ENCODE measurements around the gene PCED1B. TPM values are rescaled to one million over a fixed set of nuclear protein-coding genes. Genes with fewer than 3 reads are reported as not detected.

PCED1B gene
- total and polyA plus RNA-seq, 2 donors (not counting 1 experiment from before 2014, with no cell fraction given) = 0.33 to 0.83 TPM

GRCh38 chr12:47107926-47108325 is 28.5 kb downstream of the PCED1B start:
- H3K9ac ChIP-seq (ENCODE audit: insufficient read depth, low read length) = no peak overlapping the region
- no peaks in the 10 kb centered on the region for H3K36me3 ChIP-seq (ENCODE audit: control insufficient read depth, insufficient read depth, low read length)
- no peak for DNase-seq (ENCODE audit: low read depth in 2 of 2)
- no peak overlapping the region for H3K4me3 ChIP-seq (replicated peaks in 1 of 4; ENCODE audit: control extremely low read depth in 1 of 4, insufficient read depth in 1 of 4, low read depth in 3 of 4, low read length in 4 of 4)
- no peak overlapping the region for H3K4me2 ChIP-seq (ENCODE audit: extremely low read depth, insufficient read depth, low read length)
- no peak for TF ChIP-seq EZH2 (IDR thresholded peaks at IDR 0.05; ENCODE audit: low read length, missing control alignments)
- no peak for TF ChIP-seq CTCF (conservative IDR thresholded peaks at IDR 0.05 in 1 of 2, IDR thresholded peaks at IDR 0.05 in 1 of 2; ENCODE audit: low read depth in 1 of 2, low read length in 2 of 2)
- no peaks in the 10 kb centered on the region for H3K27me3 ChIP-seq (ENCODE audit: control insufficient read depth, insufficient read depth, low read length)
- H2AFZ ChIP-seq (ENCODE audit: low read length) = no peak overlapping the region
- no peaks in the 10 kb centered on the region for H3K79me2 ChIP-seq (ENCODE audit: control insufficient read depth, insufficient read depth, low read length)
- H3K9me3 ChIP-seq (ENCODE audit: control insufficient read depth, insufficient read depth, low read depth, low read length) = no peaks in the 10 kb centered on the region
- no peak overlapping the region for H3K27ac ChIP-seq (ENCODE audit: insufficient read depth, low read length)
- H4K20me1 ChIP-seq (ENCODE audit: control insufficient read depth, extremely low read depth, insufficient read depth, low read length) = no peaks in the 10 kb centered on the region
- peaks cover 3% of the 10 kb centered on the region for H3K4me1 ChIP-seq (ENCODE audit: control insufficient read depth, extremely low read depth, insufficient read depth, low read length)

- Histone ChIP-seq H3K36me3 (ENCODE audit: control insufficient read depth, insufficient read depth, low read length) (no peaks in the 10 kb centered on the region), H3K9ac (ENCODE audit: insufficient read depth, low read length) (no peak overlapping the region), H2AFZ (ENCODE audit: low read length) (no peak overlapping the region), H3K79me2 (ENCODE audit: control insufficient read depth, insufficient read depth, low read length) (no peaks in the 10 kb centered on the region), H3K27me3 (ENCODE audit: control insufficient read depth, insufficient read depth, low read length) (no peaks in the 10 kb centered on the region), H3K9me3 (ENCODE audit: control insufficient read depth, insufficient read depth, low read depth, low read length) (no peaks in the 10 kb centered on the region), H3K4me3 (replicated peaks in 1 of 4; ENCODE audit: control extremely low read depth in 1 of 4, insufficient read depth in 1 of 4, low read depth in 3 of 4, low read length in 4 of 4) (no peak overlapping the region), H4K20me1 (ENCODE audit: control insufficient read depth, extremely low read depth, insufficient read depth, low read length) (no peaks in the 10 kb centered on the region), H3K4me1 (ENCODE audit: control insufficient read depth, extremely low read depth, insufficient read depth, low read length) (no peaks in the 10 kb centered on the region), H3K4me2 (ENCODE audit: extremely low read depth, insufficient read depth, low read length) (no peak overlapping the region), H3K27ac (ENCODE audit: insufficient read depth, low read length) (no peak overlapping the region)
- DNase-seq (ENCODE audit: low read depth in 2 of 2) = no peak
- TF ChIP-seq CTCF (conservative IDR thresholded peaks at IDR 0.05 in 1 of 2, IDR thresholded peaks at IDR 0.05 in 1 of 2; ENCODE audit: low read depth in 1 of 2, low read length in 2 of 2) (no peak), EZH2 (IDR thresholded peaks at IDR 0.05; ENCODE audit: low read length, missing control alignments) (no peak)
Measured at GRCh38 chr12:47110011-47110541, 30.7 kb downstream of the PCED1B start.

- TF ChIP-seq CTCF (conservative IDR thresholded peaks at IDR 0.05 in 1 of 2, IDR thresholded peaks at IDR 0.05 in 1 of 2; ENCODE audit: low read depth in 1 of 2, low read length in 2 of 2) (no peak), EZH2 (IDR thresholded peaks at IDR 0.05; ENCODE audit: low read length, missing control alignments) (no peak)
- Histone ChIP-seq H2AFZ (ENCODE audit: low read length) (no peak overlapping the region), H3K9me3 (ENCODE audit: control insufficient read depth, insufficient read depth, low read depth, low read length) (no peaks in the 10 kb centered on the region), H4K20me1 (ENCODE audit: control insufficient read depth, extremely low read depth, insufficient read depth, low read length) (no peaks in the 10 kb centered on the region), H3K4me2 (ENCODE audit: extremely low read depth, insufficient read depth, low read length) (no peak overlapping the region), H3K79me2 (ENCODE audit: control insufficient read depth, insufficient read depth, low read length) (no peaks in the 10 kb centered on the region), H3K4me3 (replicated peaks in 1 of 4; ENCODE audit: control extremely low read depth in 1 of 4, insufficient read depth in 1 of 4, low read depth in 3 of 4, low read length in 4 of 4) (no peak overlapping the region), H3K9ac (ENCODE audit: insufficient read depth, low read length) (no peak overlapping the region), H3K27ac (ENCODE audit: insufficient read depth, low read length) (no peak overlapping the region), H3K36me3 (ENCODE audit: control insufficient read depth, insufficient read depth, low read length) (no peaks in the 10 kb centered on the region), H3K4me1 (ENCODE audit: control insufficient read depth, extremely low read depth, insufficient read depth, low read length) (no peaks in the 10 kb centered on the region), H3K27me3 (ENCODE audit: control insufficient read depth, insufficient read depth, low read length) (no peaks in the 10 kb centered on the region)
- DNase-seq (ENCODE audit: low read depth in 2 of 2) = no peak
Measured at GRCh38 chr12:47110718-47111391, 31.4 kb downstream of the PCED1B start.

Measured in fibroblast of lung (primary cell).